Endodermal cell (in vitro differentiated cells): ENCODE data around the gene SYT8. TPM values are rescaled to one million over a fixed set of nuclear protein-coding genes. Genes with fewer than 3 reads are reported as not detected.

Source experiments
- DNase-seq: peaks from one replicate; pipeline ENCODE4 v3.0.0-alpha.2; 2017
- H3K27ac ChIP-seq: 2 replicates; pipeline ENCODE4 v1.5.1; 2013; ENCODE audit warnings: mild to moderate bottlenecking, low read depth, low read length, moderate library complexity
- H3K27me3 ChIP-seq: 2 replicates; pipeline ENCODE4 v1.6.1; 2013; ENCODE audit warnings: mild to moderate bottlenecking, low read length, moderate library complexity; ENCODE audit not compliant: insufficient read depth, control insufficient read depth, poor library complexity, severe bottlenecking
- H3K36me3 ChIP-seq: 2 replicates; pipeline ENCODE4 v1.7.0; 2013; ENCODE audit warnings: mild to moderate bottlenecking, low read length, moderate library complexity; ENCODE audit not compliant: control insufficient read depth, insufficient read depth
- H3K4me1 ChIP-seq: one replicate; pipeline ENCODE4 v1.7.0; 2013; ENCODE audit warnings: low read length; ENCODE audit not compliant: control insufficient read depth, insufficient read depth
- H3K4me3 ChIP-seq: 2 replicates; pipeline ENCODE4 v1.5.1; 2013; ENCODE audit warnings: mild to moderate bottlenecking, low read length, moderate library complexity
- H3K9ac ChIP-seq: 2 replicates; pipeline ENCODE4 v1.6.1; 2013; ENCODE audit warnings: mild to moderate bottlenecking, low read length, moderate library complexity; ENCODE audit not compliant: poor library complexity, severe bottlenecking; ENCODE audit errors: extremely low read depth
- H3K9me3 ChIP-seq: 2 replicates; pipeline ENCODE4 v1.6.1; 2013; ENCODE audit warnings: mild to moderate bottlenecking, low read length, moderate library complexity; ENCODE audit not compliant: control insufficient read depth
- H3K27ac Mint-ChIP-seq: 2 replicates; pipeline ENCODE4 v1.8.0; 2020; ENCODE audit warnings: mixed read lengths
- H3K27me3 Mint-ChIP-seq: 2 replicates; pipeline ENCODE4 v1.8.0; 2021; ENCODE audit warnings: mild to moderate bottlenecking, mixed read lengths; ENCODE audit not compliant: insufficient read depth
- H3K36me3 Mint-ChIP-seq: 2 replicates; pipeline ENCODE4 v1.8.0; 2020; ENCODE audit warnings: low read depth, mixed read lengths
- H3K4me1 Mint-ChIP-seq: 2 replicates; pipeline ENCODE4 v1.8.0; 2020; ENCODE audit warnings: mixed read lengths
- H3K4me3 Mint-ChIP-seq: 2 replicates; pipeline ENCODE4 v1.8.0; 2020; ENCODE audit warnings: mild to moderate bottlenecking, moderate library complexity, mixed read lengths
- H3K9me3 Mint-ChIP-seq: 2 replicates; pipeline ENCODE4 v1.8.0; 2020; ENCODE audit warnings: mild to moderate bottlenecking, mixed read lengths
- WGBS, 2 experiments: methylation state at CpG; one replicate each; pipeline versions ENCODE4 v1.1.5 to v1.1.7; 2013; ENCODE audit warnings: missing lambda C conversion rate in 2 of 2, mixed read lengths in 1 of 2; ENCODE audit not compliant: insufficient coverage in 1 of 2, insufficient read length in 1 of 2; 5-methylcytosine and 5-hydroxymethylcytosine counted together
- total RNA-seq, 2 donors: library from RNA; stranded (reverse); fragmentation: NEBNext Ultra II Directional in 1 of 2; extraction: Animal tissue kit (Norgen Biotek cat#: 25700) in 1 of 2; gene quantifications; 2 replicates in 1 of 2; 3 replicates in 1 of 2; pipeline ENCODE4 v1.2.1, GENCODE V29; 2021
- TF ChIP-seq, protein P1 (sequence below): fragments of 200-600 bp; sonication (generic); conservative IDR thresholded peaks from 2 replicates; pipeline ENCODE4 v1.5.0; 2021; ENCODE audit warnings: antibody characterized with exemption, mild to moderate bottlenecking

Gene SYT8
- total RNA-seq, 2 donors from 2014 or later: not detected

DNA sequence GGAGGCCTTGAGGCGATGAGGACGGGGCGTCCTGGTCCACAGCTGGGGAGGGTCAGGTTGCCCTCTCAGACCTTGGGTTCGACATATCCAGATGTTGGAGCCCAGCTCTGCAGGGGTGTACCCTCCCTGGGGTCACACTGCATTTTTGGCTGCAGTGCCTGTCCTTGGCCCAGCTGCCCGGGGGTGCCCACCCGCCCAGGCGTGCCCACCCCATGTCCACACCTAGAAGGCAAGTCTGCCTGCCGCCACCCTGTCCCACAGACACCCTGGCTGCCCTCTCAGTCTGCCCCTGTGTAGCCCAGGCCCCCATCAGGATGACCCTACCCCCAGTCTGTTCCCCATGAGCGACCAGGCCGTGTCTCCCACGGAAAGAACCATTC is 21.1 kb downstream of the SYT8 start:
- DNase-seq: no peak
- Histone ChIP-seq H3K9ac (no peak overlapping the region), H3K4me3 (no peak overlapping the region), H3K36me3 (no peaks in the 10 kb centered on the region), H3K27me3 (no peaks in the 10 kb centered on the region), H3K9me3 (no peaks in the 10 kb centered on the region), H3K4me1 (no peaks in the 10 kb centered on the region), H3K27ac (no peak overlapping the region)
- Mint-ChIP-seq H3K27ac (no peak overlapping the region), H3K27me3 (no peaks in the 10 kb centered on the region), H3K36me3 (no peaks in the 10 kb centered on the region), H3K9me3 (no peaks in the 10 kb centered on the region), H3K4me1 (no peaks in the 10 kb centered on the region), H3K4me3 (no peak overlapping the region)
- 92 to 97% methylated on average over 7 to 11 of the region's 11 CpGs for WGBS, 2 experiments
- TF ChIP-seq, protein P1, sequence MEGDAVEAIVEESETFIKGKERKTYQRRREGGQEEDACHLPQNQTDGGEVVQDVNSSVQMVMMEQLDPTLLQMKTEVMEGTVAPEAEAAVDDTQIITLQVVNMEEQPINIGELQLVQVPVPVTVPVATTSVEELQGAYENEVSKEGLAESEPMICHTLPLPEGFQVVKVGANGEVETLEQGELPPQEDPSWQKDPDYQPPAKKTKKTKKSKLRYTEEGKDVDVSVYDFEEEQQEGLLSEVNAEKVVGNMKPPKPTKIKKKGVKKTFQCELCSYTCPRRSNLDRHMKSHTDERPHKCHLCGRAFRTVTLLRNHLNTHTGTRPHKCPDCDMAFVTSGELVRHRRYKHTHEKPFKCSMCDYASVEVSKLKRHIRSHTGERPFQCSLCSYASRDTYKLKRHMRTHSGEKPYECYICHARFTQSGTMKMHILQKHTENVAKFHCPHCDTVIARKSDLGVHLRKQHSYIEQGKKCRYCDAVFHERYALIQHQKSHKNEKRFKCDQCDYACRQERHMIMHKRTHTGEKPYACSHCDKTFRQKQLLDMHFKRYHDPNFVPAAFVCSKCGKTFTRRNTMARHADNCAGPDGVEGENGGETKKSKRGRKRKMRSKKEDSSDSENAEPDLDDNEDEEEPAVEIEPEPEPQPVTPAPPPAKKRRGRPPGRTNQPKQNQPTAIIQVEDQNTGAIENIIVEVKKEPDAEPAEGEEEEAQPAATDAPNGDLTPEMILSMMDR: no peak

DNA sequence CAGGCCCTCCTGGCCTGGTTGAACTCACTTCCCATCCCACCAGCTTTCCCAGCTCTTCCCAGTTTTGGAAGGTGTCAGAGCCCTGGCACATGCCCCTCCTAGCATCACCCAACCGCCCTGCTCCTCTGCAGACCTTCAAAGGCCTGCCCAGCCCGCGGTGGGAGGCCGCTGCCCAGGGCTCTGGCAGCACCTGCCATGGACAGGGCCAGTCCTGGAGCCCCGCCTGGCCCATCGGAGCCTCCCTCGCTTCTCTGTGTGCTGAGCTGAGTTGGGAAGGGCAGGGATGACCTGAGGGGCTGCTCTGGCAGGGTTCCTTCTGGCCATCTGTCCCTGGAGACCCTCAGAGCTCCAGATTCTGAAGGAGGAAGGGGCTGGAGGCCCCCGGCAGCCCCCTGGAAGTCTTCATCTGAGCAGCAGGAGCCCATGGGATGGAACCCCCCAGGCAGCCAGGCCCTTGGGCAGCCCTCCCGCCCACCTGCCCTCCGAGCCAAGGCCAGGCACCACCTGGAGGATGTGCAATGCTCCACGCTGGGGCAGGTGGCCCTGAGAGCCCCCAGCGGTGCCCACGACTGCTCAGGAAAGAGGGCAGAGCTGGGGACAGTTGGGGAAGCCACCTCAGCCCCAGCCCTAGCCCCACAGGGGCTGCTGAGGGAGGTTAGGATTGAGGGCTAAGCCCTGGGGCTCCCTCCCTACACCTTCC is 21.7 kb downstream of the SYT8 start:
- Histone ChIP-seq H3K27ac (no peak overlapping the region), H3K36me3 (no peaks in the 10 kb centered on the region), H3K4me3 (no peak overlapping the region), H3K9me3 (no peaks in the 10 kb centered on the region), H3K27me3 (no peaks in the 10 kb centered on the region), H3K9ac (no peak overlapping the region), H3K4me1 (no peaks in the 10 kb centered on the region)
- no peak for DNase-seq
- H3K9me3 Mint-ChIP-seq: no peaks in the 10 kb centered on the region
- no peaks in the 10 kb centered on the region for H3K36me3 Mint-ChIP-seq
- no peak overlapping the region for H3K27ac Mint-ChIP-seq
- no peak overlapping the region for H3K4me3 Mint-ChIP-seq
- H3K4me1 Mint-ChIP-seq: no peaks in the 10 kb centered on the region
- 83 to 91% methylated on average over 1 to 13 of the region's 13 CpGs for WGBS, 2 experiments
- H3K27me3 Mint-ChIP-seq: no peaks in the 10 kb centered on the region
- TF ChIP-seq, protein P1: no peak

- no peaks in the 10 kb centered on the region for H3K27me3 ChIP-seq
- no peaks in the 10 kb centered on the region for H3K4me1 ChIP-seq
- 89% methylated on average over 4 to 11 of the region's 11 CpGs for WGBS, 2 experiments
- Mint-ChIP-seq H3K4me1 (no peaks in the 10 kb centered on the region), H3K4me3 (no peak overlapping the region), H3K36me3 (no peaks in the 10 kb centered on the region), H3K27me3 (no peaks in the 10 kb centered on the region), H3K27ac (no peak overlapping the region), H3K9me3 (no peaks in the 10 kb centered on the region)
- DNase-seq: no peak
- no peaks in the 10 kb centered on the region for H3K9me3 ChIP-seq
- no peak overlapping the region for H3K27ac ChIP-seq
- no peaks in the 10 kb centered on the region for H3K36me3 ChIP-seq
- TF ChIP-seq, protein P1: no peak
- H3K4me3 ChIP-seq: no peak overlapping the region
- H3K9ac ChIP-seq: no peak overlapping the region
These were observed 22.3 kb downstream of the SYT8 start for GRCh38 chr11:1857064-1857463.
